ACC112 (cell line): ENCODE data around the gene LY9.

Experiments
- H2AFZ ChIP-seq: fragments of 200-600 bp; sonication (generic); one replicate; pipeline ENCODE4 v1.6.0; 2017; ENCODE audit warnings: antibody characterized with exemption, low read length; ENCODE audit not compliant: unreplicated experiment
- H3K27ac ChIP-seq: fragments of 200-600 bp; sonication (generic); 2 replicates; pipeline ENCODE4 v1.5.1; 2014; ENCODE audit warnings: low read depth, mild to moderate bottlenecking, antibody characterized with exemption, low read length, moderate library complexity
- H3K27me3 ChIP-seq: fragments of 200-600 bp; sonication (generic); 2 replicates; pipeline ENCODE4 v1.6.1; 2014; ENCODE audit warnings: mild to moderate bottlenecking, antibody characterized with exemption, low read length, moderate library complexity, mixed read lengths; ENCODE audit not compliant: insufficient read depth
- H3K36me3 ChIP-seq: fragments of 200-600 bp; sonication (generic); 2 replicates; pipeline ENCODE4 v1.6.1; 2016; ENCODE audit warnings: mild to moderate bottlenecking, antibody characterized with exemption, low read length, moderate library complexity, mixed read lengths; ENCODE audit not compliant: insufficient read depth
- H3K4me1 ChIP-seq: fragments of 200-600 bp; sonication (generic); one replicate; pipeline ENCODE4 v1.6.1; 2016; ENCODE audit warnings: low read length, mixed read lengths; ENCODE audit not compliant: insufficient read depth, unreplicated experiment, control insufficient read depth
- H3K4me3 ChIP-seq: fragments of 200-600 bp; sonication (generic); 2 replicates; pipeline ENCODE4 v1.5.1; 2014; ENCODE audit warnings: mild to moderate bottlenecking, low read depth, low read length
- H3K79me2 ChIP-seq: fragments of 200-600 bp; sonication (generic); one replicate; pipeline ENCODE4 v1.6.0; 2016; ENCODE audit warnings: low read length; ENCODE audit not compliant: control insufficient read depth, unreplicated experiment, insufficient read depth

Gene LY9

GRCh38 chr1:160818207-160818937, 22.4 kb downstream of the LY9 start:
- Histone ChIP-seq H2AFZ (no peak overlapping the region), H3K27ac (no peak overlapping the region), H3K36me3 (no peaks in the 10 kb centered on the region), H3K27me3 (peaks cover 22% of the 10 kb centered on the region), H3K4me1 (no peaks in the 10 kb centered on the region), H3K79me2 (no peaks in the 10 kb centered on the region), H3K4me3 (no peak overlapping the region)

GRCh38 chr1:160819186-160819585, 23.2 kb downstream of the LY9 start:
- no peak overlapping the region for H3K4me3 ChIP-seq
- no peaks in the 10 kb centered on the region for H3K4me1 ChIP-seq
- no peak overlapping the region for H2AFZ ChIP-seq
- H3K79me2 ChIP-seq = no peaks in the 10 kb centered on the region
- H3K27me3 ChIP-seq = peaks cover 22% of the 10 kb centered on the region
- no peak overlapping the region for H3K27ac ChIP-seq
- no peaks in the 10 kb centered on the region for H3K36me3 ChIP-seq

GRCh38 chr1:160821627-160822026, 25.7 kb downstream of the LY9 start:
- Histone ChIP-seq H3K79me2 (no peaks in the 10 kb centered on the region), H2AFZ (no peak overlapping the region), H3K27ac (no peak overlapping the region), H3K4me1 (no peaks in the 10 kb centered on the region), H3K4me3 (no peak overlapping the region), H3K27me3 (peaks cover 11% of the 10 kb centered on the region), H3K36me3 (no peaks in the 10 kb centered on the region)

- H2AFZ ChIP-seq = no peak overlapping the region
- H3K4me1 ChIP-seq = no peaks in the 10 kb centered on the region
- H3K4me3 ChIP-seq = no peak overlapping the region
- H3K27me3 ChIP-seq = no peaks in the 10 kb centered on the region
- no peak overlapping the region for H3K27ac ChIP-seq
- no peaks in the 10 kb centered on the region for H3K36me3 ChIP-seq
- H3K79me2 ChIP-seq = no peaks in the 10 kb centered on the region
These were observed 27.3 kb downstream of the LY9 start for GRCh38 chr1:160823296-160823695.

GRCh38 chr1:160826546-160826945, 30.6 kb downstream of the LY9 start:
- Histone ChIP-seq H3K79me2 (no peaks in the 10 kb centered on the region), H3K36me3 (no peaks in the 10 kb centered on the region), H3K27ac (no peak overlapping the region), H3K4me1 (no peaks in the 10 kb centered on the region), H3K27me3 (peaks cover 7% of the 10 kb centered on the region; the same call in 1 of the 2 replicates), H3K4me3 (no peak overlapping the region), H2AFZ (no peak overlapping the region)

- Histone ChIP-seq H3K4me3 (no peak overlapping the region), H3K27me3 (peaks cover 12% of the 10 kb centered on the region; the same call in 1 of the 2 replicates), H3K79me2 (no peaks in the 10 kb centered on the region), H2AFZ (no peak overlapping the region), H3K4me1 (no peaks in the 10 kb centered on the region), H3K27ac (no peak overlapping the region), H3K36me3 (no peaks in the 10 kb centered on the region)
These were observed 31.4 kb downstream of the LY9 start for GRCh38 chr1:160827418-160827817.

- Histone ChIP-seq H3K36me3 (no peaks in the 10 kb centered on the region), H3K4me1 (no peaks in the 10 kb centered on the region), H3K79me2 (no peaks in the 10 kb centered on the region), H3K27ac (no peak overlapping the region), H2AFZ (no peak overlapping the region), H3K4me3 (no peak overlapping the region), H3K27me3 (peaks cover 12% of the 10 kb centered on the region; the same call in 1 of the 2 replicates)
These were observed 33.8 kb downstream of the LY9 start for GRCh38 chr1:160829766-160830165.

GRCh38 chr1:160830321-160831153, 34.6 kb downstream of the LY9 start:
- no peak overlapping the region for H3K4me3 ChIP-seq
- H3K79me2 ChIP-seq = no peaks in the 10 kb centered on the region
- no peak overlapping the region for H3K27ac ChIP-seq
- no peaks in the 10 kb centered on the region for H3K36me3 ChIP-seq
- no peak overlapping the region for H2AFZ ChIP-seq
- peaks cover 16% of the 10 kb centered on the region; the same call in 1 of the 2 replicates for H3K27me3 ChIP-seq
- H3K4me1 ChIP-seq = no peaks in the 10 kb centered on the region

GRCh38 chr1:160834945-160835565, 39.1 kb downstream of the LY9 start:
- Histone ChIP-seq H3K4me1 (no peaks in the 10 kb centered on the region), H3K4me3 (no peak overlapping the region), H2AFZ (no peak overlapping the region), H3K36me3 (no peaks in the 10 kb centered on the region), H3K27me3 (peaks cover 21% of the 10 kb centered on the region; the same call in 1 of the 2 replicates), H3K79me2 (no peaks in the 10 kb centered on the region), H3K27ac (no peak overlapping the region)

- H3K4me3 ChIP-seq = no peak overlapping the region
- H3K36me3 ChIP-seq = no peaks in the 10 kb centered on the region
- no peaks in the 10 kb centered on the region for H3K79me2 ChIP-seq
- no peaks in the 10 kb centered on the region for H3K4me1 ChIP-seq
- H2AFZ ChIP-seq = no peak overlapping the region
- peaks cover 21% of the 10 kb centered on the region; the same call in 1 of the 2 replicates for H3K27me3 ChIP-seq
- no peak overlapping the region for H3K27ac ChIP-seq
These were observed 39.8 kb downstream of the LY9 start for GRCh38 chr1:160835751-160836150.
